Osteocyte (in vitro differentiated cells): ENCODE measurements around the gene FKBP15. TPM values are rescaled to one million over a fixed set of nuclear protein-coding genes. Genes with fewer than 3 reads are reported as not detected.

Experiments
- DNase-seq: peaks from one replicate; pipeline ENCODE4 v3.0.0; 2021; ENCODE audit warnings: mixed read lengths; ENCODE audit not compliant: unreplicated experiment; ENCODE audit errors: extremely low spot score
- H3K27ac Mint-ChIP-seq: one replicate; pipeline ENCODE4 v1.8.0; 2021; ENCODE audit warnings: mild to moderate bottlenecking, mixed read lengths; ENCODE audit not compliant: unreplicated experiment
- H3K27me3 Mint-ChIP-seq: one replicate; pipeline ENCODE4 v1.8.0; 2021; ENCODE audit warnings: mixed read lengths; ENCODE audit not compliant: unreplicated experiment
- H3K36me3 Mint-ChIP-seq: one replicate; pipeline ENCODE4 v1.8.0; 2021; ENCODE audit warnings: mixed read lengths; ENCODE audit not compliant: unreplicated experiment
- H3K4me1 Mint-ChIP-seq: one replicate; pipeline ENCODE4 v1.8.0; 2021; ENCODE audit warnings: mixed read lengths; ENCODE audit not compliant: unreplicated experiment
- H3K4me3 Mint-ChIP-seq: one replicate; pipeline ENCODE4 v1.8.0; 2021; ENCODE audit warnings: mild to moderate bottlenecking, moderate library complexity, mixed read lengths; ENCODE audit not compliant: unreplicated experiment
- H3K9me3 Mint-ChIP-seq: one replicate; pipeline ENCODE4 v1.8.0; 2021; ENCODE audit warnings: mixed read lengths; ENCODE audit not compliant: unreplicated experiment
- total RNA-seq: library from RNA; stranded (reverse); gene quantifications from 2 replicates; pipeline ENCODE4 v1.2.1, GENCODE V29; 2021
- TF ChIP-seq, protein P1 (sequence below): fragments of 200-600 bp; sonication (generic); IDR thresholded peaks from 2 replicates; pipeline ENCODE4 v1.5.0; 2021; ENCODE audit warnings: antibody characterized with exemption, mild to moderate bottlenecking, moderate library complexity

Gene FKBP15
- total RNA-seq, 1 donor from 2014 or later: 31.9 TPM

DNA sequence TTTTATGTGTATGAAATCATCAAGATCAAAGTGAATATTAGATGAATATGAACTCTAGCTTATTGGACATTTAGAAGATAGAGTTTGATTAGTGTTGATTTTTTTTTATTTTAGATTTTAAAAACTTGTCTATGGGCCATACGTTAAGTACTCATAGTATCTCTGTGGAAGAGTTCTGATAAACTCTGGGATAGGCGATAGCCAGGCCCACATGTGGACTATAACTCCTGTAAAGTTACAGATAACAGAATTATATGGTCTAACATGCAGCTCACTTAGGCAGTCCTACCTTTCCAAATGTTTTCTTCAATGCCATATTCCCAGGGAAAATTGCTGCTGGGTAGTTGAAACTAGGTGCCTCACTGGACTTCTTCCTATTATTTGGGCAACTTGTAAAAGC lies 10.6 kb upstream of the FKBP15 start:
- Mint-ChIP-seq H3K27me3 (no peaks in the 10 kb centered on the region), H3K36me3 (no peaks in the 10 kb centered on the region), H3K9me3 (no peaks in the 10 kb centered on the region), H3K27ac (no peak overlapping the region), H3K4me3 (no peak overlapping the region), H3K4me1 (peaks cover 16% of the 10 kb centered on the region)
- DNase-seq: no peak
- TF ChIP-seq, protein P1, sequence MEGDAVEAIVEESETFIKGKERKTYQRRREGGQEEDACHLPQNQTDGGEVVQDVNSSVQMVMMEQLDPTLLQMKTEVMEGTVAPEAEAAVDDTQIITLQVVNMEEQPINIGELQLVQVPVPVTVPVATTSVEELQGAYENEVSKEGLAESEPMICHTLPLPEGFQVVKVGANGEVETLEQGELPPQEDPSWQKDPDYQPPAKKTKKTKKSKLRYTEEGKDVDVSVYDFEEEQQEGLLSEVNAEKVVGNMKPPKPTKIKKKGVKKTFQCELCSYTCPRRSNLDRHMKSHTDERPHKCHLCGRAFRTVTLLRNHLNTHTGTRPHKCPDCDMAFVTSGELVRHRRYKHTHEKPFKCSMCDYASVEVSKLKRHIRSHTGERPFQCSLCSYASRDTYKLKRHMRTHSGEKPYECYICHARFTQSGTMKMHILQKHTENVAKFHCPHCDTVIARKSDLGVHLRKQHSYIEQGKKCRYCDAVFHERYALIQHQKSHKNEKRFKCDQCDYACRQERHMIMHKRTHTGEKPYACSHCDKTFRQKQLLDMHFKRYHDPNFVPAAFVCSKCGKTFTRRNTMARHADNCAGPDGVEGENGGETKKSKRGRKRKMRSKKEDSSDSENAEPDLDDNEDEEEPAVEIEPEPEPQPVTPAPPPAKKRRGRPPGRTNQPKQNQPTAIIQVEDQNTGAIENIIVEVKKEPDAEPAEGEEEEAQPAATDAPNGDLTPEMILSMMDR: no peak

DNA sequence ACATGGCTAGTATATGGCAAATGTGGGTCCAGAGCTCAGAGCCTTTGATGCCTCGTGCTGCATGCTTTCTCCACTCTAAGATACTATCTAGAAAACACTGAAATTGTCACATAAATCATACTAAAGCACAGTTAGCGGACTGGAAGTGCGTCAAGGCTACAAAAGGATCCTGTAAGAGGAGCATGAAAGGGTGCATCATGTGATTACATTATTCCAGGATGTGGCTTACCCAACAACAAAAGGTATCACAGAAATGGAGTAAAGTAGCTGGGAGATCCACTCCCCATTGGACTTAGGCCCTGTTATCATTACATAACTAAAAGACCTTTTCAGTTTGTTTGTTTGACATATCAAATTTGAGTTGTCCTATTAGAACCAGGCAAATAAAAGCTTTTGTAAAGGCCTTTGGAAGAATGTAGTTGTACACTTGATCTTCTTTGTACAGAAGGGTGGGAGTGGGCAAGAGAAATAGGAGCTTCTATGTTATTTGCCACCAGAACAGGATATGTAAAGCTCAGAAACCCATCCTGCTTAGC lies 7.1 kb upstream of the FKBP15 start:
- Mint-ChIP-seq H3K9me3 (no peaks in the 10 kb centered on the region), H3K36me3 (peaks cover 6% of the 10 kb centered on the region), H3K4me3 (no peak overlapping the region), H3K27me3 (no peaks in the 10 kb centered on the region), H3K27ac (no peak overlapping the region), H3K4me1 (peaks cover 13% of the 10 kb centered on the region)
- TF ChIP-seq, protein P1: no peak
- no peak for DNase-seq

DNA sequence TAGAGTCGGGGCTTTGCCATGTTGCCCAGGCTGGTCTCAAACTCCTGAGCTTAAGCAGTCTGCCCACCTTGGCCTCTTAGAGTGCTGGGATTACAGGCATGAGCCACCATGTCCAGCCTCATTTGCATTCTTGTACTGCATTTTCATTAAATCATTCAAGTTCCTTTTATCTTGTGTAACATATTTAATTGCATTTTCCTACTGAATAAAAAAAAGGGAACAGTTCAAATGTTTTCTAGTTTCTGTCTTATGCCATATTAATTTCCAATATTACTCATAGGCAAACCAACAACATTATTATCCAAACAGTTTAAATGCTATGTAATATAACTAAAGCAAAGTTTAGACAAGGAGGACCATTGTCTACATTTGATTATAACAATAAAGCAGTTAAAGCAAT lies 6.4 kb upstream of the FKBP15 start:
- TF ChIP-seq, protein P1: no peak
- H3K4me1 Mint-ChIP-seq: peaks cover 13% of the 10 kb centered on the region
- no peaks in the 10 kb centered on the region for H3K9me3 Mint-ChIP-seq
- H3K27me3 Mint-ChIP-seq: no peaks in the 10 kb centered on the region
- H3K27ac Mint-ChIP-seq: no peak overlapping the region
- H3K36me3 Mint-ChIP-seq: peaks cover 6% of the 10 kb centered on the region
- H3K4me3 Mint-ChIP-seq: no peak overlapping the region
- DNase-seq: no peak

DNA sequence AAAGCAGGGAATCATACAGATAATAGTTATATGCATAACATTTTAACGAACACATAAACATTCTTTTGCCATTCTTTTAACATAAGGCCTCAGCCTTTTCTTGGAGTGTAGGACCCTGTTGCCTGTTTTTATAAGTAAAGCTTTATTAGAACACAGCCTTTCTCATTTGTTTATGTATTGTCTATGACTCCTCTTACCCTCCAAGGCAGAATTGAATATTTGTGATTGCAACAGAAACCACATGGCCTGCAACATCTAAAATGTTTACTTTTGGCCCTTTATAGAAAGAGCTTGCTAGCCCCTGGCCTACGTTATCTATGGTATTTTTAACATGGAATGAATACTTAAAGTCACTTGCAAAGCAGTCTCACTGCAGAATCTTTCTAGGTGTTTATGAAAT lies 2.9 kb upstream of the FKBP15 start:
- Mint-ChIP-seq H3K27me3 (no peaks in the 10 kb centered on the region), H3K27ac (no peak overlapping the region), H3K4me1 (peaks cover 37% of the 10 kb centered on the region), H3K4me3 (no peak overlapping the region), H3K9me3 (no peaks in the 10 kb centered on the region), H3K36me3 (peaks cover 6% of the 10 kb centered on the region)
- DNase-seq: no peak
- TF ChIP-seq, protein P1: no peak

DNA sequence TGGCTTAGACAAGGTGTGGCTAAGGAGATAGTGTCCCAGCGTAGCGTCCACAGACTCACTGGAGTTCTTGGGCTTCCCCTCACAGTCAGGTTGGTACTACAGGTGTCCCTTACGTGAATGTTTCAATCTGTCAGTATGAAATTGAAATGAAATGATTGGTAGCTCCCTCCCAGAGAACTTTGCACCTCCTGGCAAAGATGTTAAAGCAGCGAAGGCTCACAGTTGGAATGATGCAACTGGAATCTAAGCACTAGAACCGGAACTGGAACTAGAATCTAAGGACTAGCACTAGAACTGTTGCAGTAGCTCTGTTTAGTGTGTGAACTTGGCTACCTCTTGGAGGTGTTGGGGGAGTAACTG lies 1.4 kb upstream of the FKBP15 start:
- Mint-ChIP-seq H3K4me3 (peak overlapping the region; percentile 99), H3K27me3 (no peaks in the 10 kb centered on the region), H3K36me3 (peaks cover 6% of the 10 kb centered on the region), H3K27ac (peak overlapping the region; percentile 98), H3K9me3 (no peaks in the 10 kb centered on the region), H3K4me1 (peaks cover 39% of the 10 kb centered on the region)
- no peak for DNase-seq
- TF ChIP-seq, protein P1: no peak
